Activated T-cell treated with anti-CD3 and anti-CD28 coated beads for 1 hour (primary cell): ENCODE measurements around the gene KCNJ10.

ENCODE experiments used
- DNase-seq: peaks from one replicate; pipeline ENCODE4 v3.0.0-alpha.2; 2020; ENCODE audit warnings: low read depth

Gene KCNJ10

DNA sequence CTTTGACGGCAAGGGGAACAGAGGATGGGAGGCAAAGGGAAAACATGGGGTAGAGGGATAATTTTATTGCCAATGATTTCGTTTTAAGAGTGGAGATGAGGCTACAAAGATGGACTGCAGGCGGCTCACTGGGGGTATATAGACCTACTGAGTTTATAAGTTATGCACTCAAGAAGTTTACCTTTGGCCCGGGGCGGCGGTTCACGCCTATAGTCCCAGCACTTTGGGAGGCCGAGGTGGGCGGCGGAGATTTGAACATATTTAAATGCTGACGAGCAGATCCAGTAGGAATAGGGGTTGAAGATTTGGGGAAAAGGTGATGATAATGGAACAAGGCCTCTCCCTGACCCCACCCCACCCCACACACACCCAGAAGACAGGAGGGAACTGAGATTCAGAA is 107.8 kb downstream of the KCNJ10 start:
- DNase-seq = no peak

DNA sequence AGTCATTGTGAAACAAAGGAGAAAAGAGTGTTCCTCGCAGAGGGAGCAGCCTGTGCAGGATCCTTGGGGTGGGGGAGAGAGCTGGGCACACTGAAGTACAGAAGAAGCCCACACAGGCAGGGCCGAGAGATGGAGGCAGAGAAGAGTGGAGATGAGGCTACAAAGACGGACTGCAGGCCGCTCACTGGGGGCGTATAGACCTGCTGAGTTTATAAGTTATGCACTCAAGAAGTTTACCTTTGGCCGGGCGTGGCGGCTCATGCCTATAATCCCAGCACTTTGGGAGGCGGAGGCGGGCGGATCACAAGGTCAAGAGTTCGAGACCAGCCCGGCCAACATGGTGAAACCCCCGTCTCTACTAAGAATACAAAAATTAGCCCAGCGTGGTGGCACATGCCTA is 108.3 kb downstream of the KCNJ10 start:
- no peak for DNase-seq

DNA sequence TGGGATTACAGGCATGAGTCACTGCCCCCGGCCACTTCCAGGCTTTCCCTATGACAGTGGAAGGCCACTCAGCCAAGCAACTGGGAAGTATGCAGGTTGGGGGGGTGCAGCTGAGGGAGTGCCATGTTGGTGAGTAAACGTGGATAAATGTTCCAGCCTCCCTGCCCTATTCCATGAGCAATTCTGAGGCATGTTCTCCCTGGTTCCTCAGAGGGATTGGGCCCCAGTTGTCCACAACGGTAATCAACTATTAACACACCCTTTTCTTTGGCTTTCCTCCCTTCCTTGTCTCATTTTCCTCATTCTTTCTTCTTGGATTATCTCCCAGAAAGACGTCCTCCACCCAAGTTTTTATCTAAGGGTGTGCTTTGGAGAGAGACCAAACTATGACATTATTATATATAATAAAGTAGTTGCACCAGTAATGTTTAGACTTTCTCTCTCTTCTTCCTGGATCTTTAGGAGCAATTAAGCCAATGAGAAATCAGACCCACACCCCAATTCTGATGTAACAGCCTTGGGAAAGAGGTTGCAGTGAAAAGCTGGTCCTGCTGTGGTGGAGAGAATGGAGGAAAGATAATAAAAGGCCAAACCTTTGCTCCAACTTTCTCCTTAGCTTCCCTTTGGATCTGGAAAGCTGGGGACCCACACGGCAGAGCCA is 109.1 kb downstream of the KCNJ10 start:
- DNase-seq = no peak

DNA sequence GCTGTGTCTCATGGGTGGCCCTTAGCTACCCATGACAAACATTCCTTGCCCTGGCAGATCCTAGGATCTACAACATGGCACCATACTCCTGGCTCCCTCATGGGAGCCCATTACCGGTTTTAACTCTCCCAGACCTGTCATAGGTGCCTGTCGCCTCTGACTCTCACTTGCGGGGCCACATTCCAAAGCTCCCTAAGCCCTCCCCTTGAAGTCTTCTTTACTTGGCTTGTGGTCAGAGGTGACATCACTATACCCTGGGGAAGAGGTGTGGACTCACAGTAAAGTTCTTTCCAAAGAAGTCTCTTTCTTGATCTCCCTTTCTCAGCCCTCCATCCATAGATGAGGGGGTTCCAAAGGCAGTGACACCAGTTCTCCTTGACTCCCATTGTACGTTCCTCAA is 110.5 kb downstream of the KCNJ10 start:
- DNase-seq = no peak

DNA sequence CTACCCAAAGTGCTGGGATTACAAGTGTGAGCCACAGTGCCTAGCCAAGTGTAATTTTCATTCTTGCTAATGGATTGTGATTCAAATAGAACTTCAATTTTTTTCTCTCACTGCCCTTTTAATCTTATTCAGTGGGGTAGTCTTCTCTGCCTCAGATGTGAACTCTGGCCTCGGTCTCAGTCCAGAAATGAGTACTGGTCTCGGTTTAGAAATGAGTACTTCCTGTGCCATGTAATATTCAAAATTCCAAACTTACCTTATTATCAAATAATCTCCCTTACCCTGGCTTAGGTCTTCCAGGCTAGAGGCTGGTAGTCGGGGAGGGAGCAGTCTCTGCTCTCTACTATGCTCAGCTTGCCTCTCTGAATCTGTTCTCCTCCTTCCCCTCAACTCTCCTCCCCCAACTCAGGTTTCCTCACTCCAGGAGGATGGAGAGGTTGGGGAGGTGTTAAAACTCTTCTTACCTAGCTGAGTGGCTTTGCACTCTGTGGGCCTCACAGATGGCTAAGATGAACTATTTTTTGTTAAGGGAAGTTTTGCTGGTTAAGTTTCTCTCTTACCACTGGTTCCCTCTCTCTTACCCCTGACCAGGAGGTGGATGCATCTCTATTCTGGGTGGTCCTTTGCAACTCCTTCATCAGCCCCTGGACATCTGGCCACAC is 111.1 kb downstream of the KCNJ10 start:
- DNase-seq = no peak

DNA sequence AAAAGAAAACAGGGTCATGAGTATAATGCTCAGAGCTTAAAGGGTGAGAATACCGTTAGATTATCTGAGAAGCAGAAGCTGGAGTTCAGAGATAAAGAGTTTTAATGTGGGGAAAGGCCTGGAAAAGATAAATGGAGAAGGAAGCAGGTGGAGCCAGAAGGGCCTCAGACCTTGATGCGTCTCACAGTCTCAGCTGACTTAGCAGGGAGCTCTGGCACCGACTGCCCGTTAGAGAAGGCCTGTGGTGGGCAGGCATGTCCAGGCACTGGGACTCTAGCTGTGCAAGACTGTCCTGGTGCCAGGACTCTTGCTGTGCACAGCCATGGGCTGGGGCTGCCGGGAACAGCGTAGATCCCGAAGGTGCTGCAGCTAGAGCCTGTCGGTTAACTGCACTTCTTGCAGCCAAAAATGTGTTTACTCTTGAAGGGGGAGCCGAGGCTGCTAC is 112.1 kb downstream of the KCNJ10 start:
- DNase-seq = no peak

DNA sequence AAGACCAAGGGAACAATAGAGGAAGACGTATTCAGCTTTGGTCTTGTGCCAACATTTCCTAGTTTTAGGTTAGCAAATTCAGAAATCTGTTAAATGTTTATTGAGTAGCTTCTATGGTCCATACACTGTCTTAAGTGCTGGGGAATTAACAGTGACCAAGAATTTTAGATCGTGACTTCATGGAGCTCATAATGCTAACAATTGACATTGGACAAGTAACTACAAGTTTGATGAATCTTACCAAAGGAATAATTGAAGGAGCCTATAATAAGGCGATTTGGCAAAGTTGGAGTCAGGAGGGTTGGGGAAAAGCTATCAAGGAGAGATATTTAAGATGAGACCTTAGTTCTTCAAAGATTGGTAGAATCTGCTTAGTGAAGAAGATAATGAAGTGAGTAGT is 114.5 kb downstream of the KCNJ10 start:
- DNase-seq = no peak

DNA sequence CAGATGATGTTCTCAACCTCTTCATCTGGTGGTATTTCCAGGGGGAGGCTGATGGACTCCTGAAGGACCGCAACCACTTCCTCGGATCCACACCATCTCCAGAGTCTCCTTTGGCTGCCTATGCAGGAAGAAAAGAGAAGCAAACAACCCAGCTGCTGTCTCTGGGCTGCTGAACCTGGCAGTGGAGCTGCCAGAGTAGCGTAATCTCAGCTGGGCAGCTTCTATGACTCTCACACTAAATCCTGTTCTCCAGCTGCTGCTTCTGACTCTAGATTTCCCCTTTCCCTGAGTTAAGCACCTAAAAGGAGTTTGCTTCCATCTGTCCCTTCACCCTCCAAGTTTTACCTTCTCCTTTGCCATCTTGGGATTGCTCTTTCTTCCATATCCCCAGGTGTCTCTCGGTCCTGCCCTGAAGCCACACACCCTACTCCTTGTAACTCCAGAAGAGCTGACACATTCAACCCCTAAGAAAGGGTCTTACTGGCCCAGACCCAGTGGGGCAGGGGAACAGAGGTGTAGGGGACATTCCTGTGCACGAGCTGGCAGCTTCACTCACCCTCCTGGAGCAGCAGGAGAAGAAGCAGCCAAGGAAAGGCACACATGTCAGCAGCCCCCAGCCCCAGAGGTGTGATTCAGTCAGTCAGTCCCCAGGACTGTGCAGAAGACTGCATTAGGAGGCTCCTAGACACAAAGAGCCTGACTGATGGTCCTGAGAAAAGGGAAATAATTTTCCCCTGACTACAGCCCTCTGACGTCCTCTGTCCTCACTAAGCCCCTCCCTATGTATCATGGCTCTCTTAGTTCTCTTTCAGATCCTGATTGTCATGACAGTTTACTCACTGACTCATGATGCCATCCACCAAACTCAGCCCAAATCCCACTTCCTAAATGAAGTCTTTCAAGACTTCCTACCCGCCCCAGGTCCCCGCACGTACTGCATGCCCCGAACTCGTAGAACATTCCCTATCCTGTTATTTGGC is 116.1 kb downstream of the KCNJ10 start, which contains the start of gene SLAMF9:
Gene SLAMF9 (minus strand): TSS at position 702 of the 980 bp plus-strand sequence. CDS start 100 bp downstream, at position 602.
- DNase-seq = no peak

DNA sequence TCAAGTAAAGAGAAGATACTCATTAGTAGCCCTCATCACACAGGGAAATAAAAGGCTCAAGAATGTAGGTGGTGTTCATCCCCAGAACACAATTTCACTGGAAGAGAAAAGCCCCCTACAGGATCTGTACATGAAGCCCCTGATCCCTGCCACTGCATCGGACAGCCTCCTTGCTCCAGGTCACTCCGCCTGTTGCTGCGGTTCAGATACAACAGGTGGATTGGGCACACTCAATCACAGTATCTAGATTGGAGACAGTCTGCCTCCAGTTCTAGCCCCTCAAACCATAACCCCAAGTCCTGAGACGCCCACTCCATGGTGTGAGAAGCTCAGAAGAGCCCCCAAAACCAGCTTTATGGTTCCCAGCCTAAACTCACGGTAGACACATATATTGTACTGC is 117.0 kb downstream of the KCNJ10 start:
- no peak for DNase-seq

DNA sequence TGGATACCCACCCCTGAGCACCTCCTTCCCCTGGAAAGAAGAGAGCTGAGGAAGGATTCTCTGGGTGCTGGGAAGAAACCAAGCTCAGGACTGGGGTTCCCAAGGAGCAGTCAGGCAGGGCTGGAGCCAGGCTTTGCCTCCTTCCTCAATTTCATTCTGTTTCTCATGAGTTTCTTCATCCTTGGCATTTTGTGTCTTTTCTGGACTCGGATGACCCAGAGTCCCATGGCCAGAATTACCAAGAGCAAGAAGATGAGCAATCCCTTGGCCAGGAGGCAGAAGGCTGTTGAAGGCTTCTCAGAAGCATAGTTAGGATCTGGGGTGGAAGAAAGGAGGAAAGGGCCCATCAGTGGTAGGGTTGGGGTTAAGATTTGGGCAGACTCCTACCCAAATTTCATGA is 118.4 kb downstream of the KCNJ10 start:
- no peak for DNase-seq

DNA sequence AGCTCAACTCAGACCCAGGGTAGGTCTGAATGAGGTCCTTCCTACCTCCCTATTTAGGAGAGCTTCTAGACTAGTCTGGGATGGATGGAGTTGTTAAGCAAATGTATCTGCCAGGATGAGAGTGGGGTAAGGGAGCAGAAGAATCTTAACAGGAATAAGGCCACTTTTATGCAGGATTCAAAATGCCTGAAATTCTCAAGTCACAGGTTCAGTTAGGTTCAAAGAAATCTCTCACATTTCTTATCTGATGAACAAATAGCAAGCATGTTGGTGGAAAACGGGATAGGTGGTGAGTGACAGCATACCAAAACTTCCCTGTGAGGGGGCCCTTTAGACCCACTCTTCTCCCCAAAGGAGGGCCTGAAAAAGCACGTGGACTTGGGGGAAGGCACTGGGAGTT is 118.9 kb downstream of the KCNJ10 start:
- DNase-seq = no peak

DNA sequence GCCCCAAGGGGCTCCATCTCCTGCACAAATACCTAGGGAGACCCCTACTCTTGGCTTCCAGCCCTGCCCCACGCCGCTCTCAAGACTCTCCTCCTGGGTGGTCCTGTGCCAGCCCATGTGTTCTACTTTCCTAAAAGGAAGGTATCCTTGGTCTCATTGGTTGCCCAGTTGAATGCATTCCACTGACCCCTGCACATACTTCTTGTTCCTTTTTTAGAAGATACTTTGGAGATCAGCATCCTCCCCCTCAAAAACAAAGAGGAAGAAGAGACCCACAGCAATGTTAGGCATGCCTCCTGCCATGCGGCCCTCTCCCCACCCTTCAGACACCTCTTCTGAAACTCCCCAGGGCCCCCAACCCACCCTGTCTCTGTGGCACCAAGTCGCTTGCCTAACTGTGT is 120.0 kb downstream of the KCNJ10 start:
- no peak for DNase-seq

DNA sequence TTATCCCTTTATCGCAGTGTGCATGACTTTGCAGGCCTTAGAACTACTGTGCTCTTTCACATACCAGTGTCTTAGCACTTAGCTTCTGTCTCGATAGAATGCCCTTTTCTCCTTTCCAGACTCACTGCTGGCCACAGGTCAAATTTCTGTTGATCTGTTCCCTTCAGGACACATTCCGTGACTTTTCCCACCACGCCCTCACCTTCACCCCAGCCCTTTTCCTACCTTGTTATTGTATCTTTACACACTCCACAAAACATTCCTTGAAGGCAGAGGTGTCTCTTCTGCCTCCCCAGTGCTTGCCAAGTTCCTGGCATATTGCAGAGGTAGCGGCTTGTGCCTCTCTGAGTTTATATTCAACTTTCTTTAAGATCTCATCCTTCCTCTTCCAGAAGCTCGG is 120.8 kb downstream of the KCNJ10 start:
- no peak for DNase-seq
